ENCODE data around the gene NT5DC3. TPM values are rescaled to one million over a fixed set of nuclear protein-coding genes. Genes with fewer than 3 reads are reported as not detected.

NT5DC3 gene
- total and polyA plus RNA-seq, 2 donors (not counting 3 experiments of a cell fraction or from before 2014, with no cell fraction given) = 1.5 to 6.7 TPM

DNA sequence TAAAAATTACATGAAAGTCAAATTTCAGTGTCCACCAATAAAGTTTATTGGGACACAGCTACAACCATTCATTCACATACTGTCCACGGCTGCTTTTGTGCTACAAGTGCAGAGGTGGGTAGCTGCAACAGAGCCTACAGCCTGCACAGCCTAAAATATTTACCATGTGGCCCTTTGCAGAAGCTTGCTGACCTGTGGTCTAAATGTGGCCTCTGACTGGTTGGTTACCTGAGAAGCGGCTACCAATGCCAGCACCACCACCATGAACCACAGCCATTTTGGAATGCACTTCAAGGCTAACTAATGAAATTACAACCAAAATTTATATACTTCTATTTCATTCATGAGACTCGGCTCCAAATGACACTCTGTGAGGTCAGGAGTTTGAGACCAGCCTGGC, 58.6 kb downstream of the NT5DC3 start:
- FAIRE-seq (no peak), DNase-seq (ENCODE audit: low read depth, low spot score) (no peak)
- Histone ChIP-seq H3K36me3 (ENCODE audit: control insufficient read depth in 2 of 2, extremely low read depth in 1 of 2, insufficient read depth in 2 of 2, low read length in 2 of 2) (no peaks in the 10 kb centered on the region), H3K9ac (replicated peaks; ENCODE audit: extremely low read depth, insufficient read depth, low read length) (no peak overlapping the region), H4K20me1 (replicated peaks; ENCODE audit: control insufficient read depth, extremely low read depth, insufficient read depth, low read length) (no peaks in the 10 kb centered on the region), H3K4me3 (replicated peaks in 1 of 3; ENCODE audit: insufficient read depth in 1 of 3, low read depth in 1 of 3, low read length in 3 of 3) (no peak overlapping the region), H3K9me3 (replicated peaks; ENCODE audit: control insufficient read depth, insufficient read depth, low read length) (no peaks in the 10 kb centered on the region), H3K9me1 (replicated peaks; ENCODE audit: control insufficient read depth, extremely low read depth, insufficient read depth, low read length) (no peaks in the 10 kb centered on the region), H2AFZ (ENCODE audit: low read depth, low read length) (no peak overlapping the region), H3K27ac (ENCODE audit: insufficient read depth, low read depth, low read length) (no peak overlapping the region), H3K4me2 (ENCODE audit: insufficient read depth, low read length) (no peak overlapping the region), H3K79me2 (ENCODE audit: control insufficient read depth, insufficient read depth, low read length) (no peaks in the 10 kb centered on the region), H3K4me1 (ENCODE audit: control insufficient read depth, extremely low read depth, insufficient read depth, low read length) (no peaks in the 10 kb centered on the region), H3K27me3 (ENCODE audit: control insufficient read depth in 2 of 2, insufficient read depth in 2 of 2, low read length in 2 of 2) (no peaks in the 10 kb centered on the region)
- BruUV-seq (replicated peaks) = no TSS peak
- ChIA-PET POLR2A (no interaction called here), CTCF (interaction anchor here (1.0 kb wide), 1 partner anchor 88 kb away, joined by 3 read pairs; no protein-coding TSS in a partner anchor)
- dilution Hi-C loops (cut with MboI; ENCODE audit: extremely low pct_ligation_motif_present, low sequenced_read_pairs) (no loop called here), intact Hi-C loops (cut with micrococcal nuclease) (loop anchor here (5.0 kb wide), 1 partner anchor 75 kb away; no protein-coding TSS in a partner anchor)
- TF ChIP-seq MYC (IDR thresholded peaks at IDR 0.05; ENCODE audit: low read depth, low read length) (no peak), FOS (IDR thresholded peaks at IDR 0.05; ENCODE audit: borderline replicate concordance, insufficient read depth, low read length) (no peak), JUN (IDR thresholded peaks at IDR 0.05; ENCODE audit: borderline replicate concordance, insufficient read depth, insufficient read length, low read depth) (no peak), EZH2 (IDR thresholded peaks at IDR 0.05; ENCODE audit: borderline replicate concordance, low read depth, low read length, severe bottlenecking) (no peak), POLR2AphosphoS5 (IDR thresholded peaks at IDR 0.05; ENCODE audit: insufficient read depth, low read depth, low read length) (no peak), POLR2A (IDR thresholded peaks at IDR 0.05; ENCODE audit: low read depth, low read length) (no peak), GATA2 (IDR thresholded peaks at IDR 0.05; ENCODE audit: insufficient read depth, insufficient read length, low read depth, low read length) (no peak)
- TF ChIP-seq, protein P1, sequence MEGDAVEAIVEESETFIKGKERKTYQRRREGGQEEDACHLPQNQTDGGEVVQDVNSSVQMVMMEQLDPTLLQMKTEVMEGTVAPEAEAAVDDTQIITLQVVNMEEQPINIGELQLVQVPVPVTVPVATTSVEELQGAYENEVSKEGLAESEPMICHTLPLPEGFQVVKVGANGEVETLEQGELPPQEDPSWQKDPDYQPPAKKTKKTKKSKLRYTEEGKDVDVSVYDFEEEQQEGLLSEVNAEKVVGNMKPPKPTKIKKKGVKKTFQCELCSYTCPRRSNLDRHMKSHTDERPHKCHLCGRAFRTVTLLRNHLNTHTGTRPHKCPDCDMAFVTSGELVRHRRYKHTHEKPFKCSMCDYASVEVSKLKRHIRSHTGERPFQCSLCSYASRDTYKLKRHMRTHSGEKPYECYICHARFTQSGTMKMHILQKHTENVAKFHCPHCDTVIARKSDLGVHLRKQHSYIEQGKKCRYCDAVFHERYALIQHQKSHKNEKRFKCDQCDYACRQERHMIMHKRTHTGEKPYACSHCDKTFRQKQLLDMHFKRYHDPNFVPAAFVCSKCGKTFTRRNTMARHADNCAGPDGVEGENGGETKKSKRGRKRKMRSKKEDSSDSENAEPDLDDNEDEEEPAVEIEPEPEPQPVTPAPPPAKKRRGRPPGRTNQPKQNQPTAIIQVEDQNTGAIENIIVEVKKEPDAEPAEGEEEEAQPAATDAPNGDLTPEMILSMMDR (IDR thresholded peaks at IDR 0.05; ENCODE audit: extremely low read depth in 1 of 2, insufficient read depth in 1 of 2, low read depth in 1 of 2, low read length in 2 of 2) = no peak
- TF ChIP-seq, protein P2, sequence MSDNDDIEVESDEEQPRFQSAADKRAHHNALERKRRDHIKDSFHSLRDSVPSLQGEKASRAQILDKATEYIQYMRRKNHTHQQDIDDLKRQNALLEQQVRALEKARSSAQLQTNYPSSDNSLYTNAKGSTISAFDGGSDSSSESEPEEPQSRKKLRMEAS (IDR thresholded peaks at IDR 0.05; ENCODE audit: insufficient read depth, insufficient read length) = no peak

Data from endothelial cell of umbilical vein (primary cell).